Uterus (tissue), 2 donors: Measurements from ENCODE around the gene RTP2.

Experiments
- CTCF ChIP-seq, 4 experiments: fragments of 200-600 bp in 2 of 4; fragments of 450-650 bp in 2 of 4; sonication (generic) in 2 of 4; IDR thresholded peaks; one replicate each; pipeline ENCODE4 v1.5.1; 2016 to 2019; ENCODE audit warnings: antibody characterized with exemption in 4 of 4, mild to moderate bottlenecking in 2 of 4, moderate library complexity in 1 of 4
- POLR2A ChIP-seq, 2 donors: fragments of 450-650 bp; IDR thresholded peaks; one replicate each; pipeline ENCODE4 v1.6.1; 2016; ENCODE audit warnings: antibody characterized with exemption in 2 of 2, mild to moderate bottlenecking in 1 of 2, moderate library complexity in 1 of 2

DNA sequence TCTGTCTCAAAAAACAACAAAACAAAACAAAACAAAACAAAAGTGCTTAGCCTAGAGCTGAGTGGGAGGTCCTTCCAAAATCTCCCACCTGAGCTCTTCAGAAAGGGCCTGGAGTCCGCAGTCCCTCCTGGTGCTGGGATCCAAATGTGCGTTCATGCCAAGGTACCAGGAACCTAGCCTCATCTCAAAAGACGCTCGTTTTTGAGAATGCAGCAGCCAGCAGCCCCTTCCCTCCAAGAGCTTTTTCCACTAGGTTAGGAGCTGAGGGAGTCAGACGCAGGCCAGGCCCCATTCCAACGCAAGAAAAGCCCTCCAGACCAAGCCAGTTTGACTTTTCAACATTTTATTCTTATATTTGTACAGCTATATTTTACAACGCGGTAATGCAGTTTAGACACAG lies 18.7 kb upstream of the RTP2 start:
- TF ChIP-seq POLR2A (IDR thresholded peaks at IDR 0.05) (no peak), CTCF (IDR thresholded peaks at IDR 0.05) (no peak)
